Thoracic aorta (tissue), 2 donors: ENCODE measurements around the gene EIF6. TPM values are rescaled to one million over a fixed set of nuclear protein-coding genes. Genes with fewer than 3 reads are reported as not detected.
"Not testable (repeated sequence)": the region's sequence is repeated elsewhere in the genome, so short reads cannot be mapped to it uniquely, and the experiment has no call there.

Experiments used
- ATAC-seq: fragments of 150-250 bp; one replicate; pipeline ENCODE4 v1.8.0; 2017; ENCODE audit warnings: low read depth; ENCODE audit not compliant: insufficient number of reproducible peaks, low FRiP score
- DNase-seq: peaks from one replicate; pipeline ENCODE4 v3.0.0-alpha.2; 2020; ENCODE audit warnings: low spot score
- H3K27ac ChIP-seq, 2 donors: fragments of 200-600 bp; sonication (generic); 1 replicate in 1 of 2; 2 replicates in 1 of 2; pipeline ENCODE4 v1.5.1; 2016; ENCODE audit warnings: mild to moderate bottlenecking in 2 of 2, moderate library complexity in 2 of 2
- H3K27me3 ChIP-seq: fragments of 200-600 bp; sonication (generic); replicated peaks from 2 replicates; pipeline ENCODE4 v1.6.0; 2016; ENCODE audit warnings: mild to moderate bottlenecking; ENCODE audit not compliant: insufficient read depth
- H3K36me3 ChIP-seq: fragments of 200-600 bp; sonication (generic); one replicate; pipeline ENCODE4 v1.5.1; 2016
- H3K4me1 ChIP-seq, 2 donors: fragments of 200-600 bp; sonication (generic); 1 replicate in 1 of 2; 2 replicates in 1 of 2; pipeline versions ENCODE4 v1.5.1 to v1.6.0; 2016; ENCODE audit warnings: low read depth in 2 of 2, mild to moderate bottlenecking in 1 of 2; ENCODE audit not compliant: control insufficient read depth in 1 of 2
- H3K4me3 ChIP-seq: fragments of 200-600 bp; sonication (generic); 2 replicates; pipeline ENCODE4 v1.5.1; 2016; ENCODE audit warnings: mild to moderate bottlenecking
- H3K9me3 ChIP-seq: fragments of 200-600 bp; sonication (generic); 2 replicates; pipeline ENCODE4 v1.5.1; 2016
- total RNA-seq, 2 donors: library from RNA; depleted of rRNA; stranded (reverse); fragments of >200 nt; gene quantifications; one replicate each; pipeline versions ENCODE4 v1.1.0 to v1.2.3, GENCODE V29; 2016
- TF ChIP-seq, protein P1 (sequence below): fragments of 200-600 bp; sonication (generic); IDR thresholded peaks from one replicate; pipeline ENCODE4 v1.5.1; 2019; ENCODE audit warnings: antibody characterized with exemption

The EIF6 gene
- total RNA-seq, 2 donors from 2014 or later: 46.2 to 76.6 TPM

GRCh38 chr20:35264755-35265154 lies 19.8 kb downstream of the EIF6 start:
- no peaks in the 10 kb centered on the region for H3K9me3 ChIP-seq
- no peak for ATAC-seq
- H3K36me3 ChIP-seq: peaks cover 12% of the 10 kb centered on the region
- no peak for DNase-seq
- TF ChIP-seq, protein P1, sequence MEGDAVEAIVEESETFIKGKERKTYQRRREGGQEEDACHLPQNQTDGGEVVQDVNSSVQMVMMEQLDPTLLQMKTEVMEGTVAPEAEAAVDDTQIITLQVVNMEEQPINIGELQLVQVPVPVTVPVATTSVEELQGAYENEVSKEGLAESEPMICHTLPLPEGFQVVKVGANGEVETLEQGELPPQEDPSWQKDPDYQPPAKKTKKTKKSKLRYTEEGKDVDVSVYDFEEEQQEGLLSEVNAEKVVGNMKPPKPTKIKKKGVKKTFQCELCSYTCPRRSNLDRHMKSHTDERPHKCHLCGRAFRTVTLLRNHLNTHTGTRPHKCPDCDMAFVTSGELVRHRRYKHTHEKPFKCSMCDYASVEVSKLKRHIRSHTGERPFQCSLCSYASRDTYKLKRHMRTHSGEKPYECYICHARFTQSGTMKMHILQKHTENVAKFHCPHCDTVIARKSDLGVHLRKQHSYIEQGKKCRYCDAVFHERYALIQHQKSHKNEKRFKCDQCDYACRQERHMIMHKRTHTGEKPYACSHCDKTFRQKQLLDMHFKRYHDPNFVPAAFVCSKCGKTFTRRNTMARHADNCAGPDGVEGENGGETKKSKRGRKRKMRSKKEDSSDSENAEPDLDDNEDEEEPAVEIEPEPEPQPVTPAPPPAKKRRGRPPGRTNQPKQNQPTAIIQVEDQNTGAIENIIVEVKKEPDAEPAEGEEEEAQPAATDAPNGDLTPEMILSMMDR: no peak
- H3K4me3 ChIP-seq: no peak overlapping the region
- H3K27me3 ChIP-seq: no peaks in the 10 kb centered on the region
- peaks cover 20 to 40% of the 10 kb centered on the region in 2 donors for H3K4me1 ChIP-seq
- H3K27ac ChIP-seq: no peak overlapping the region

- peak overlapping the region; percentile 67 to 69 for H3K27ac ChIP-seq
- peaks cover 7% of the 10 kb centered on the region for H3K36me3 ChIP-seq
- peaks cover 20 to 36% of the 10 kb centered on the region in 2 donors for H3K4me1 ChIP-seq
- TF ChIP-seq, protein P1: no peak
- H3K4me3 ChIP-seq: no peak overlapping the region
- no peaks in the 10 kb centered on the region for H3K27me3 ChIP-seq
- no peaks in the 10 kb centered on the region for H3K9me3 ChIP-seq
- ATAC-seq (no peak), DNase-seq (no peak)
These were observed 20.8 kb downstream of the EIF6 start for GRCh38 chr20:35263532-35264341.

GRCh38 chr20:35262731-35263531 lies 21.6 kb downstream of the EIF6 start:
- not testable (repeated sequence) for H3K27me3 ChIP-seq, DNase-seq, H3K4me3 ChIP-seq, H3K36me3 ChIP-seq, H3K9me3 ChIP-seq
- peaks cover 20 to 39% of the 10 kb centered on the region in 2 donors for H3K4me1 ChIP-seq
- peak overlapping the region; percentile 67 to 69 for H3K27ac ChIP-seq
- TF ChIP-seq, protein P1: peak; percentile 24
- ATAC-seq: peak; percentile 50

GRCh38 chr20:35262321-35262720 lies 22.3 kb downstream of the EIF6 start:
- peaks cover 24 to 45% of the 10 kb centered on the region in 2 donors for H3K4me1 ChIP-seq
- not testable (repeated sequence) for ATAC-seq, H3K36me3 ChIP-seq, H3K4me3 ChIP-seq, H3K27ac ChIP-seq, DNase-seq, H3K9me3 ChIP-seq, H3K27me3 ChIP-seq

GRCh38 chr20:35260426-35260825 lies 24.1 kb downstream of the EIF6 start:
- H3K27ac ChIP-seq: peak overlapping the region; percentile 61 to 79
- DNase-seq (no peak), ATAC-seq (no peak)
- TF ChIP-seq, protein P1: no peak
- H3K36me3 ChIP-seq: no peaks in the 10 kb centered on the region
- H3K4me3 ChIP-seq: no peak overlapping the region
- H3K27me3 ChIP-seq: no peaks in the 10 kb centered on the region
- no peaks in the 10 kb centered on the region for H3K9me3 ChIP-seq
- peaks cover 24 to 50% of the 10 kb centered on the region in 2 donors for H3K4me1 ChIP-seq
